NCI-H187 (cell line): Measurements from ENCODE around the gene SUMF1.
"Not testable (repeated sequence)": the region's sequence is repeated elsewhere in the genome, so short reads cannot be mapped to it uniquely, and the experiment has no call there.

ENCODE experiments used
- DNase-seq, 2 experiments: peaks; one replicate each; lab custom pipeline; 2025; lab: John Stamatoyannopoulos, UW

SUMF1 gene

GRCh38 chr3:4460334-4460733, 6.7 kb downstream of the SUMF1 start:
- DNase-seq, result no peak

- DNase-seq, result no peak
Measured at GRCh38 chr3:4458961-4459360, 8.1 kb downstream of the SUMF1 start.

- not testable (repeated sequence) for DNase-seq
Measured at GRCh38 chr3:4456780-4457179, 10.3 kb downstream of the SUMF1 start.

GRCh38 chr3:4454142-4454541, 12.9 kb downstream of the SUMF1 start:
- DNase-seq, result no peak

GRCh38 chr3:4449043-4449805, 17.8 kb downstream of the SUMF1 start:
- no peak for DNase-seq

- DNase-seq, result no peak
Measured at GRCh38 chr3:4448187-4448586, 18.9 kb downstream of the SUMF1 start.

GRCh38 chr3:4447295-4447999, 19.6 kb downstream of the SUMF1 start:
- DNase-seq, result no peak

- DNase-seq, result no peak
Measured at GRCh38 chr3:4440951-4441350, 26.1 kb downstream of the SUMF1 start.

- no peak for DNase-seq
Measured at GRCh38 chr3:4438296-4438695, 28.8 kb downstream of the SUMF1 start.

- no peak for DNase-seq
Measured at GRCh38 chr3:4432259-4432658, 34.8 kb downstream of the SUMF1 start.

GRCh38 chr3:4429648-4430350, 37.3 kb downstream of the SUMF1 start:
- DNase-seq, result no peak

GRCh38 chr3:4426782-4427344, 40.2 kb downstream of the SUMF1 start:
- no peak for DNase-seq

GRCh38 chr3:4426261-4426781, 40.7 kb downstream of the SUMF1 start:
- no peak for DNase-seq

- no peak for DNase-seq
Measured at GRCh38 chr3:4425707-4426106, 41.4 kb downstream of the SUMF1 start.

- DNase-seq, result no peak
Measured at GRCh38 chr3:4425055-4425454, 42.0 kb downstream of the SUMF1 start.

GRCh38 chr3:4421121-4421520, 45.9 kb downstream of the SUMF1 start:
- DNase-seq, result no peak

GRCh38 chr3:4419920-4420319, 47.1 kb downstream of the SUMF1 start:
- no peak for DNase-seq

GRCh38 chr3:4419386-4419785, 47.7 kb downstream of the SUMF1 start:
- DNase-seq, result no peak

- no peak for DNase-seq
Measured at GRCh38 chr3:4418156-4418555, 48.9 kb downstream of the SUMF1 start.

GRCh38 chr3:4417449-4417848, 49.6 kb downstream of the SUMF1 start:
- DNase-seq, result no peak

- DNase-seq, result no peak
Measured at GRCh38 chr3:4416961-4417360, 50.1 kb downstream of the SUMF1 start.

- DNase-seq, result no peak
Measured at GRCh38 chr3:4416427-4416945, 50.6 kb downstream of the SUMF1 start.
